Gastrocnemius medialis (tissue), 4 donors: ENCODE data around the gene TUFT1.

Source experiments
- POLR2A ChIP-seq, 2 donors: fragments of 450-650 bp; IDR thresholded peaks; one replicate each; pipeline ENCODE4 v1.6.1; 2017; ENCODE audit warnings: antibody characterized with exemption in 2 of 2, mild to moderate bottlenecking in 2 of 2, moderate library complexity in 2 of 2
- TF ChIP-seq, protein P1 (sequence below), 5 experiments: fragments of 450-650 bp in 3 of 5; fragments of 200-600 bp in 2 of 5; sonication (generic) in 2 of 5; IDR thresholded peaks in 4 of 5; conservative IDR thresholded peaks in 1 of 5; 1 replicate in 4 of 5; 2 replicates in 1 of 5; pipeline ENCODE4 v1.5.1; 2016 to 2019; ENCODE audit warnings: antibody characterized with exemption in 5 of 5, mild to moderate bottlenecking in 3 of 5, moderate library complexity in 3 of 5

DNA sequence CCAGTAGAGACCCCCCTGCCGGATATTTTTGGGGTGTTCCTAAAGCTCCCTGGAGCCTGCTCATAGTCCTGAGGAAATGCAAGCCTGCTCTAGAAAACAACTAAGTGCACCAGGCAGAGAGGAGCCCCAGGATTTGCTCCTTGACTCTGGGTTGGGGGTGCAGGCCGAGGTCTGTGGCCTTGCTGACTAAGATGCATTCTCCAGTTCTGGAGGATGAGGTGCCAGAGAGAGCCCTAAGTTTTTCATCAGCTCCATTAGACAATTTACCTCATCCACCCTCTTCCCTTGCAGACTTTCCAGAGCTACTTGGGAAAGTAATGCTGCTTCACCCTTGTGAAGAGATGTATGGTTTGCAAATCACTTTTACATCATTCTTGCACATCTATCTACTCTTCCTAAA lies 9.1 kb downstream of the TUFT1 start:
- TF ChIP-seq POLR2A (IDR thresholded peaks at IDR 0.05), result no peak
- TF ChIP-seq, protein P1, sequence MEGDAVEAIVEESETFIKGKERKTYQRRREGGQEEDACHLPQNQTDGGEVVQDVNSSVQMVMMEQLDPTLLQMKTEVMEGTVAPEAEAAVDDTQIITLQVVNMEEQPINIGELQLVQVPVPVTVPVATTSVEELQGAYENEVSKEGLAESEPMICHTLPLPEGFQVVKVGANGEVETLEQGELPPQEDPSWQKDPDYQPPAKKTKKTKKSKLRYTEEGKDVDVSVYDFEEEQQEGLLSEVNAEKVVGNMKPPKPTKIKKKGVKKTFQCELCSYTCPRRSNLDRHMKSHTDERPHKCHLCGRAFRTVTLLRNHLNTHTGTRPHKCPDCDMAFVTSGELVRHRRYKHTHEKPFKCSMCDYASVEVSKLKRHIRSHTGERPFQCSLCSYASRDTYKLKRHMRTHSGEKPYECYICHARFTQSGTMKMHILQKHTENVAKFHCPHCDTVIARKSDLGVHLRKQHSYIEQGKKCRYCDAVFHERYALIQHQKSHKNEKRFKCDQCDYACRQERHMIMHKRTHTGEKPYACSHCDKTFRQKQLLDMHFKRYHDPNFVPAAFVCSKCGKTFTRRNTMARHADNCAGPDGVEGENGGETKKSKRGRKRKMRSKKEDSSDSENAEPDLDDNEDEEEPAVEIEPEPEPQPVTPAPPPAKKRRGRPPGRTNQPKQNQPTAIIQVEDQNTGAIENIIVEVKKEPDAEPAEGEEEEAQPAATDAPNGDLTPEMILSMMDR (IDR thresholded peaks at IDR 0.05 in 4 of 5, conservative IDR thresholded peaks at IDR 0.05 in 1 of 5), result no peak
